ENCODE results near the gene LASP1. TPM values are rescaled to one million over a fixed set of nuclear protein-coding genes. Genes with fewer than 3 reads are reported as not detected.

The LASP1 gene
- total and polyA plus RNA-seq, 2 of the 8 experiments (the other 6 are each of a cell fraction or from before 2014, with no cell fraction given), result 114 to 180 TPM

GRCh38 chr17:38870259-38871165, 654 bp downstream of the LASP1 start:
- H2BK15ac ChIP-seq (ENCODE audit: low read length), result peak overlapping the region; percentile 40; the same call in 1 of the 2 replicates
- peak overlapping the region; percentile 81 to 95 for H3K4me2 ChIP-seq (ENCODE audit: insufficient read depth in 1 of 2, low read depth in 2 of 2, low read length in 2 of 2)
- POLR2A ChIA-PET (ENCODE audit: partially characterized antibody), result interaction anchor here (0.7 to 24.3 kb wide), 16 partner anchors 12 to 284 kb away, joined by 3 to 468 read pairs (median 4); partner anchors contain the start of genes LASP1NB, PIP4K2B and RPL23
- H3K4me3 ChIP-seq (ENCODE audit: extremely low read depth in 1 of 4, insufficient read depth in 2 of 4, low read depth in 3 of 4, low read length in 4 of 4), result peak overlapping the region; percentile 88 to 100 (median 98)
- peak overlapping the region; percentile 58 for H4K8ac ChIP-seq (ENCODE audit: extremely low read depth, insufficient read depth, low read length)
- peak in 1 of 2 experiments; percentile 79 for DNase-seq (ENCODE audit: low read depth in 1 of 2, low spot score in 2 of 2)
- no peak overlapping the region; the same call in 1 of the 2 replicates for H2AK5ac ChIP-seq (ENCODE audit: low read depth, low read length)
- H3K27me3 ChIP-seq (replicated peaks in 1 of 4; ENCODE audit: control insufficient read depth in 3 of 4, extremely low read depth in 1 of 4, insufficient read depth in 3 of 4, low read length in 3 of 4), result no peaks in the 10 kb centered on the region
- CTCF ChIA-PET (ENCODE audit: partially characterized antibody), result interaction anchor here (0.8 to 3.2 kb wide), 12 partner anchors 9 to 109 kb away, joined by 3 to 16 read pairs (median 4); no protein-coding TSS in a partner anchor
- peaks cover 17% of the 10 kb centered on the region for H3K23me2 ChIP-seq (ENCODE audit: low read depth, low read length)
- no peak overlapping the region for H2BK20ac ChIP-seq (ENCODE audit: low read length)
- peaks cover 22% of the 10 kb centered on the region for H3K79me1 ChIP-seq (ENCODE audit: low read depth, low read length)
- peak overlapping the region; percentile 87 for H4K5ac ChIP-seq (ENCODE audit: insufficient read length, low read depth, low read length)
- peak overlapping the region; percentile 58 for H3K14ac ChIP-seq (ENCODE audit: insufficient read length)
- H3K79me2 ChIP-seq (ENCODE audit: control insufficient read depth in 1 of 2, insufficient read depth in 2 of 2, low read length in 2 of 2), result peaks cover 32 to 49% of the 10 kb centered on the region in 2 experiments
- peak overlapping the region; percentile 52 for H3K27ac ChIP-seq (ENCODE audit: low read depth, low read length)
- 0 out of 2 replicates have a peak overlapping the region, but pooled peaks have one; percentile 64 for H2BK12ac ChIP-seq (ENCODE audit: low read depth, low read length)
- H2BK120ac ChIP-seq (replicated peaks; ENCODE audit: low read depth, low read length), result no peak overlapping the region
- no peaks in the 10 kb centered on the region for H3K9me3 ChIP-seq (ENCODE audit: insufficient read depth in 2 of 2, low read depth in 1 of 2, low read length in 1 of 2)
- peak overlapping the region; percentile 93 for H2BK5ac ChIP-seq (ENCODE audit: low read depth, low read length)
- WGBS, 2 experiments (ENCODE audit: extremely low coverage in 1 of 2, insufficient coverage in 1 of 2, insufficient read length in 1 of 2, insufficient replicate concordance in 2 of 2, low coverage in 1 of 2, low lambda C conversion rate in 2 of 2, missing lambda C conversion rate in 1 of 2), result 5% methylated on average over 42 of the region's 56 CpGs; no CpG with 5 or more reads in 1 of the 2 experiments
- no peak for FAIRE-seq
- peaks cover 0 to 2% (median 0%) of the 10 kb centered on the region in 4 experiments; a peak in 1 of 8 replicates for H3K36me3 ChIP-seq (ENCODE audit: control insufficient read depth in 2 of 4, insufficient read depth in 4 of 4, low read length in 3 of 4)
- no peak overlapping the region for H3K23ac ChIP-seq (ENCODE audit: insufficient read length)
- H4K91ac ChIP-seq (replicated peaks; ENCODE audit: insufficient read length, low read length), result peak overlapping the region; percentile 70
- H3K4me1 ChIP-seq (replicated peaks in 1 of 4; ENCODE audit: control insufficient read depth in 3 of 4, insufficient read depth in 4 of 4, low read length in 3 of 4), result peaks cover 2 to 38% (median 22%) of the 10 kb centered on the region in 4 experiments
- H3K18ac ChIP-seq (ENCODE audit: extremely low read depth, low read length), result peak overlapping the region; percentile 84
- peak overlapping the region; percentile 89 for H3K4ac ChIP-seq (replicated peaks; ENCODE audit: insufficient read length, low read depth, low read length)
- H4K20me1 ChIP-seq (replicated peaks in 1 of 2; ENCODE audit: control insufficient read depth in 1 of 2, insufficient read depth in 2 of 2, low read length in 2 of 2), result peaks cover 0 to 9% of the 10 kb centered on the region in 2 experiments
- H3K56ac ChIP-seq (replicated peaks; ENCODE audit: insufficient read length, low read depth, low read length), result peak overlapping the region; percentile 81
- H3K9ac ChIP-seq (replicated peaks in 1 of 4; ENCODE audit: extremely low read depth in 1 of 4, low read depth in 3 of 4, low read length in 3 of 4), result peak overlapping the region; percentile 62 to 90 (median 86)
- no peak overlapping the region for H2AFZ ChIP-seq (ENCODE audit: low read length)
- TF ChIP-seq JUN (IDR thresholded peaks at IDR 0.05; ENCODE audit: low read depth, low read length), result no peak
- TF ChIP-seq TCF12 (IDR thresholded peaks at IDR 0.05; ENCODE audit: low read depth, low read length), result no peak
- TF ChIP-seq SAP30 (IDR thresholded peaks at IDR 0.05; ENCODE audit: insufficient read depth, insufficient replicate concordance, low read length), result peak; percentile 39

Data from H1 (cell line).